Caco-2 (cell line): ENCODE data around the gene ZNF334. TPM values are rescaled to one million over a fixed set of nuclear protein-coding genes. Genes with fewer than 3 reads are reported as not detected.

Experiments
- BruUV-seq: library from RNA; stranded (reverse); fragments of 400-500 nt; replicated peaks from 2 replicates; lab custom pipeline; 2021; lab: Mats Ljungman, UMichigan
- CTCF ChIA-PET: fragments of 300-600 bp; sonication (Branson Sonifier 250); formaldehyde crosslinking; loops from one replicate; lab custom pipeline; 2022; ENCODE audit warnings: antibody characterized with exemption; lab: Charles Lee
- POLR2A ChIA-PET: fragments of 300-600 bp; sonication (Branson Sonifier 250); formaldehyde crosslinking; loops from one replicate; lab custom pipeline; 2022; ENCODE audit warnings: antibody characterized with exemption; lab: Charles Lee
- DNase-seq, 2 experiments: peaks; one replicate each; pipeline versions ENCODE4 v3.0.0 to v3.0.0-alpha.2; 2020 to 2022
- H3K27me3 ChIP-seq: replicated peaks from 2 replicates; pipeline ENCODE4 v1.6.0; 2011; ENCODE audit warnings: low read length; ENCODE audit not compliant: control insufficient read depth, insufficient read depth
- H3K36me3 ChIP-seq: 2 replicates; pipeline ENCODE4 v1.5.1; 2011; ENCODE audit warnings: low read length; ENCODE audit not compliant: control insufficient read depth, insufficient read depth
- H3K4me1 ChIP-seq: fragments of 250-450 bp; sonication (Bioruptor Pico); 2 replicates; pipeline ENCODE4 v1.5.1; 2020; ENCODE audit warnings: mild to moderate bottlenecking
- H3K4me3 ChIP-seq: 2 replicates; pipeline ENCODE4 v1.5.1; 2011; ENCODE audit warnings: low read depth, mild to moderate bottlenecking, control low read depth, low read length
- H3K9me3 ChIP-seq: fragments of 250-450 bp; sonication (Bioruptor Pico); 2 replicates; pipeline ENCODE4 v1.5.1; 2020; ENCODE audit warnings: mild to moderate bottlenecking, moderate library complexity
- H3K27ac Mint-ChIP-seq: one replicate; pipeline ENCODE4 v1.8.0; 2022; ENCODE audit warnings: mixed read lengths; ENCODE audit not compliant: unreplicated experiment
- H3K27me3 Mint-ChIP-seq: one replicate; pipeline ENCODE4 v1.8.0; 2022; ENCODE audit warnings: mixed read lengths; ENCODE audit not compliant: insufficient read depth, unreplicated experiment
- H3K36me3 Mint-ChIP-seq: one replicate; pipeline ENCODE4 v1.8.0; 2022; ENCODE audit warnings: mild to moderate bottlenecking, mixed read lengths; ENCODE audit not compliant: insufficient read depth, unreplicated experiment
- H3K4me1 Mint-ChIP-seq: one replicate; pipeline ENCODE4 v1.8.0; 2022; ENCODE audit warnings: low read depth, mixed read lengths; ENCODE audit not compliant: unreplicated experiment
- H3K4me3 Mint-ChIP-seq: one replicate; pipeline ENCODE4 v1.8.0; 2022; ENCODE audit warnings: mild to moderate bottlenecking, moderate library complexity, mixed read lengths; ENCODE audit not compliant: unreplicated experiment
- H3K9me3 Mint-ChIP-seq: one replicate; pipeline ENCODE4 v1.8.0; 2022; ENCODE audit warnings: mixed read lengths; ENCODE audit not compliant: unreplicated experiment
- intact Hi-C: fragments of 100-400 bp; cut with micrococcal nuclease; formaldehyde crosslinking; loops from one replicate; pipeline ENCODE4 v1.10.0; 2022; ENCODE audit not compliant: unreplicated experiment
- total RNA-seq: library from RNA; stranded (reverse); gene quantifications from 2 replicates; pipeline ENCODE4 v1.2.3, GENCODE V29; 2022
- TF ChIP-seq, protein P1 (sequence below), 2 experiments: fragments of 200-600 bp in 1 of 2; IDR thresholded peaks; 1 replicate in 1 of 2; 2 replicates in 1 of 2; pipeline versions ENCODE4 v1.5.1 to v1.8.0; 2011 to 2022; ENCODE audit warnings: antibody characterized with exemption in 1 of 2, control low read depth in 1 of 2, inconsistent platforms in 1 of 2, low read depth in 1 of 2, low read length in 1 of 2, mild to moderate bottlenecking in 1 of 2, moderate library complexity in 1 of 2; ENCODE audit not compliant: insufficient read depth in 1 of 2, severe bottlenecking in 1 of 2, unreplicated experiment in 1 of 2

ZNF334 gene
- total RNA-seq, 1 experiment from 2014 or later, result not detected

GRCh38 chr20:46550461-46550860 lies 37.1 kb upstream of the ZNF334 start, which contains the start of gene OCSTAMP:
Gene OCSTAMP, minus strand, starts transcription at chr20:46550654. Its CDS starts 94 bp downstream, at chr20:46550560.
- CTCF ChIA-PET, result interaction anchor here (0.8 to 1.0 kb wide), 2 partner anchors 9 to 11 kb away, joined by 3 to 4 read pairs; no protein-coding TSS in a partner anchor
- H3K27me3 Mint-ChIP-seq, result no peaks in the 10 kb centered on the region
- H3K9me3 Mint-ChIP-seq, result no peaks in the 10 kb centered on the region
- BruUV-seq, result no TSS peak
- Histone ChIP-seq H3K4me1 (no peaks in the 10 kb centered on the region), H3K36me3 (no peaks in the 10 kb centered on the region), H3K4me3 (no peak within 1 kb of the TSS), H3K9me3 (no peaks in the 10 kb centered on the region), H3K27me3 (no peaks in the 10 kb centered on the region)
- intact Hi-C loops, result no loop called here
- no peaks in the 10 kb centered on the region for H3K4me1 Mint-ChIP-seq
- H3K36me3 Mint-ChIP-seq, result no peaks in the 10 kb centered on the region
- TF ChIP-seq, protein P1, sequence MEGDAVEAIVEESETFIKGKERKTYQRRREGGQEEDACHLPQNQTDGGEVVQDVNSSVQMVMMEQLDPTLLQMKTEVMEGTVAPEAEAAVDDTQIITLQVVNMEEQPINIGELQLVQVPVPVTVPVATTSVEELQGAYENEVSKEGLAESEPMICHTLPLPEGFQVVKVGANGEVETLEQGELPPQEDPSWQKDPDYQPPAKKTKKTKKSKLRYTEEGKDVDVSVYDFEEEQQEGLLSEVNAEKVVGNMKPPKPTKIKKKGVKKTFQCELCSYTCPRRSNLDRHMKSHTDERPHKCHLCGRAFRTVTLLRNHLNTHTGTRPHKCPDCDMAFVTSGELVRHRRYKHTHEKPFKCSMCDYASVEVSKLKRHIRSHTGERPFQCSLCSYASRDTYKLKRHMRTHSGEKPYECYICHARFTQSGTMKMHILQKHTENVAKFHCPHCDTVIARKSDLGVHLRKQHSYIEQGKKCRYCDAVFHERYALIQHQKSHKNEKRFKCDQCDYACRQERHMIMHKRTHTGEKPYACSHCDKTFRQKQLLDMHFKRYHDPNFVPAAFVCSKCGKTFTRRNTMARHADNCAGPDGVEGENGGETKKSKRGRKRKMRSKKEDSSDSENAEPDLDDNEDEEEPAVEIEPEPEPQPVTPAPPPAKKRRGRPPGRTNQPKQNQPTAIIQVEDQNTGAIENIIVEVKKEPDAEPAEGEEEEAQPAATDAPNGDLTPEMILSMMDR (IDR thresholded peaks at IDR 0.05; ENCODE audit: insufficient read depth in 1 of 2, low read depth in 1 of 2, low read length in 1 of 2, severe bottlenecking in 1 of 2, unreplicated experiment in 1 of 2), result no peak
- H3K4me3 Mint-ChIP-seq, result no peak within 1 kb of the TSS
- no peak for DNase-seq
- POLR2A ChIA-PET, result no interaction called here
- no peak within 1 kb of the TSS for H3K27ac Mint-ChIP-seq

DNA sequence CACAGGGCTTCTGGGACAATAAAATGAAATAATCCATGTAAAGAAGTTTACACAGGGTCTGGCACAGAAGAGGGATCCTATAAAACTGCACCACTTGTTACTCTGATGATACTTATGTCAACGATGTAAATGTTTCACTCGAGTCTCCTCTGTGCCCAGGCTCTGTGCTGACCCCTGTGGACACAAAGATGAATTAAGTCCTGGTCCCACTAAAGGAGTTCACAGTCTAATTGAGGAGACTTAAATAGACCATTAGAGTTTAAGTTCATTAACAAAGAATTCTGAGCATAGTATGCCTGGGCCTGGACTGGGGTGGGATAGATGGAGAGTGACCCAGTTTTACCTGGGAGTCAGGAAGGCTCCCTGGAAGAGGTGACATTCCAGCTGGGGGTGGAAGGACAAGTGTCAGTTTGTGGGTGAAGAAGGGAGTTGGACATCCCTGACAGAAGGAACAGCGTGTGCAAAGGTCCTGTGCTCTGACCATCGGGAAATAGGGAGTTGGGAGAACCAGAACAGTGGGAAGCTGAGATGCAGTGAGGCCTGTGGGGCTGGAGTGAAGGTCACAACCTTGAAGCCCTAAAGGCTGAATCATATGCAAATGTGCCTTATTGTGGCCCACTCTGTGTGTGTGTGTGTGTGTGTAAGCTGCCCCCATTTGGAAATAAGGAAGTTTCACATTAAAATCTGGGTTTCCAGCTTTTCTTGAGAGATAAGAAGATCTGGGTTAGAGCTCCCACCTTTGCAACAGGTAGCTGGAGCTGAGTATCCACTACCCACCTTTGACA lies 36.0 kb upstream of the ZNF334 start:
- H3K36me3 ChIP-seq, result no peaks in the 10 kb centered on the region
- TF ChIP-seq, protein P1 (IDR thresholded peaks at IDR 0.05; ENCODE audit: insufficient read depth in 1 of 2, low read depth in 1 of 2, low read length in 1 of 2, severe bottlenecking in 1 of 2, unreplicated experiment in 1 of 2), result no peak
- Mint-ChIP-seq H3K4me1 (no peaks in the 10 kb centered on the region), H3K27ac (no peak overlapping the region), H3K4me3 (no peak overlapping the region), H3K9me3 (no peaks in the 10 kb centered on the region), H3K27me3 (no peaks in the 10 kb centered on the region), H3K36me3 (no peaks in the 10 kb centered on the region)
- intact Hi-C loops, result no loop called here
- ChIA-PET POLR2A (interaction anchor here (0.5 to 0.6 kb wide), 2 partner anchors 181 to 205 kb away, joined by 3 read pairs; no protein-coding TSS in a partner anchor), CTCF (interaction anchor here (0.9 kb wide), 2 partner anchors 13 to 20 kb away, joined by 3 read pairs; no protein-coding TSS in a partner anchor)
- H3K27me3 ChIP-seq, result no peaks in the 10 kb centered on the region
- DNase-seq, result no peak
- BruUV-seq, result no TSS peak
- no peaks in the 10 kb centered on the region for H3K9me3 ChIP-seq
- H3K4me3 ChIP-seq, result no peak overlapping the region
- no peaks in the 10 kb centered on the region for H3K4me1 ChIP-seq

- H3K4me1 ChIP-seq, result no peaks in the 10 kb centered on the region
- no peaks in the 10 kb centered on the region for H3K27me3 ChIP-seq
- Mint-ChIP-seq H3K4me1 (no peaks in the 10 kb centered on the region), H3K4me3 (no peak overlapping the region), H3K9me3 (no peaks in the 10 kb centered on the region), H3K36me3 (no peaks in the 10 kb centered on the region), H3K27me3 (no peaks in the 10 kb centered on the region), H3K27ac (no peak overlapping the region)
- no peak overlapping the region for H3K4me3 ChIP-seq
- no peaks in the 10 kb centered on the region for H3K36me3 ChIP-seq
- CTCF ChIA-PET, result interaction anchor here (0.9 kb wide), 1 partner anchor 20 kb away, joined by 3 read pairs; no protein-coding TSS in a partner anchor
- H3K9me3 ChIP-seq, result no peaks in the 10 kb centered on the region
- no peak for DNase-seq
- intact Hi-C loops, result no loop called here
- TF ChIP-seq, protein P1 (IDR thresholded peaks at IDR 0.05; ENCODE audit: insufficient read depth in 1 of 2, low read depth in 1 of 2, low read length in 1 of 2, severe bottlenecking in 1 of 2, unreplicated experiment in 1 of 2), result no peak
- no TSS peak for BruUV-seq
- POLR2A ChIA-PET, result no interaction called here
These were observed 35.3 kb upstream of the ZNF334 start for GRCh38 chr20:46548688-46549087.
